Fibroblast of lung (primary cell): ENCODE results near the gene SRA1.

Experiments used
- EZH2 ChIP-seq: IDR thresholded peaks from 2 replicates; pipeline ENCODE4 v1.5.1; 2012; ENCODE audit warnings: low read length, control low read depth, mild to moderate bottlenecking; ENCODE audit errors: missing control alignments
- TF ChIP-seq, protein P1 (sequence below), 2 donors: IDR thresholded peaks in 1 of 2; conservative IDR thresholded peaks in 1 of 2; 1 replicate in 1 of 2; 2 replicates in 1 of 2; pipeline ENCODE4 v1.5.1; 2011 to 2012; ENCODE audit warnings: low read length in 2 of 2, control low read depth in 1 of 2, inconsistent platforms in 1 of 2, low read depth in 1 of 2, mild to moderate bottlenecking in 1 of 2

DNA sequence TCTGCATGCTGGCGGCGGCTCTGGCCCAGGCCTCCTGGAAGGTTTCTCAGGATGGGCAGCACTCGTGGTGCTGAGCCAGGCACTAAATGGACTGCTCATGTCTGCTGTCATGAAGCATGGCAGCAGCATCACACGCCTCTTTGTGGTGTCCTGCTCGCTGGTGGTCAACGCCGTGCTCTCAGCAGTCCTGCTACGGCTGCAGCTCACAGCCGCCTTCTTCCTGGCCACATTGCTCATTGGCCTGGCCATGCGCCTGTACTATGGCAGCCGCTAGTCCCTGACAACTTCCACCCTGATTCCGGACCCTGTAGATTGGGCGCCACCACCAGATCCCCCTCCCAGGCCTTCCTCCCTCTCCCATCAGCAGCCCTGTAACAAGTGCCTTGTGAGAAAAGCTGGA lies 10.6 kb upstream of the SRA1 start:
- TF ChIP-seq, protein P1, sequence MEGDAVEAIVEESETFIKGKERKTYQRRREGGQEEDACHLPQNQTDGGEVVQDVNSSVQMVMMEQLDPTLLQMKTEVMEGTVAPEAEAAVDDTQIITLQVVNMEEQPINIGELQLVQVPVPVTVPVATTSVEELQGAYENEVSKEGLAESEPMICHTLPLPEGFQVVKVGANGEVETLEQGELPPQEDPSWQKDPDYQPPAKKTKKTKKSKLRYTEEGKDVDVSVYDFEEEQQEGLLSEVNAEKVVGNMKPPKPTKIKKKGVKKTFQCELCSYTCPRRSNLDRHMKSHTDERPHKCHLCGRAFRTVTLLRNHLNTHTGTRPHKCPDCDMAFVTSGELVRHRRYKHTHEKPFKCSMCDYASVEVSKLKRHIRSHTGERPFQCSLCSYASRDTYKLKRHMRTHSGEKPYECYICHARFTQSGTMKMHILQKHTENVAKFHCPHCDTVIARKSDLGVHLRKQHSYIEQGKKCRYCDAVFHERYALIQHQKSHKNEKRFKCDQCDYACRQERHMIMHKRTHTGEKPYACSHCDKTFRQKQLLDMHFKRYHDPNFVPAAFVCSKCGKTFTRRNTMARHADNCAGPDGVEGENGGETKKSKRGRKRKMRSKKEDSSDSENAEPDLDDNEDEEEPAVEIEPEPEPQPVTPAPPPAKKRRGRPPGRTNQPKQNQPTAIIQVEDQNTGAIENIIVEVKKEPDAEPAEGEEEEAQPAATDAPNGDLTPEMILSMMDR (conservative IDR thresholded peaks at IDR 0.05 in 1 of 2, IDR thresholded peaks at IDR 0.05 in 1 of 2; ENCODE audit: low read depth in 1 of 2, low read length in 2 of 2): no peak
- no peak for TF ChIP-seq EZH2
